ENCODE results near the gene LEKR1.
A peak's percentile ranks its signal among the peaks of the same experiment; 100 is the strongest.

Gene LEKR1

DNA sequence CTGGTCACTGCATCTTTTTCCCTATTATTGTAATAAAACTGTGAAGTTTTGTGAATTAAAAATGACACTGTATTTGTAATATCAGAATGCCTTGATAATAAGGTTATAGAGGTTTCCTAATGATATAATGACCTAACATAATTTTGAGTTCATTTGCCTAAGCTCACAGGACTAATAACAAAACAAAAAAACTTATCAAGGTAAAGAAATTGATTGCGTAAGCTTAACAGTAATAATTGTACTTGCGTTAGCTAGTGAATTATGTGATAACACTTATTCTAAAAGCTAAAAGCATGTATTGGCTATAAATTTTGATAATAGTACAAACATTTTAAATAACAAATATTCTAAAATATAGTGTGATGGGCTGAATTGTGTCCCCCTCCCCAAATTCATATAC, 112.6 kb downstream of the LEKR1 start:
- in situ Hi-C loops (cut with MboI; ENCODE audit: low pct_unique_long_range_greater_than_20kb, low sequenced_read_pairs, unreplicated experiment): no loop called here
- no peak for DNase-seq (ENCODE audit: low spot score)
- TF ChIP-seq, protein P1, sequence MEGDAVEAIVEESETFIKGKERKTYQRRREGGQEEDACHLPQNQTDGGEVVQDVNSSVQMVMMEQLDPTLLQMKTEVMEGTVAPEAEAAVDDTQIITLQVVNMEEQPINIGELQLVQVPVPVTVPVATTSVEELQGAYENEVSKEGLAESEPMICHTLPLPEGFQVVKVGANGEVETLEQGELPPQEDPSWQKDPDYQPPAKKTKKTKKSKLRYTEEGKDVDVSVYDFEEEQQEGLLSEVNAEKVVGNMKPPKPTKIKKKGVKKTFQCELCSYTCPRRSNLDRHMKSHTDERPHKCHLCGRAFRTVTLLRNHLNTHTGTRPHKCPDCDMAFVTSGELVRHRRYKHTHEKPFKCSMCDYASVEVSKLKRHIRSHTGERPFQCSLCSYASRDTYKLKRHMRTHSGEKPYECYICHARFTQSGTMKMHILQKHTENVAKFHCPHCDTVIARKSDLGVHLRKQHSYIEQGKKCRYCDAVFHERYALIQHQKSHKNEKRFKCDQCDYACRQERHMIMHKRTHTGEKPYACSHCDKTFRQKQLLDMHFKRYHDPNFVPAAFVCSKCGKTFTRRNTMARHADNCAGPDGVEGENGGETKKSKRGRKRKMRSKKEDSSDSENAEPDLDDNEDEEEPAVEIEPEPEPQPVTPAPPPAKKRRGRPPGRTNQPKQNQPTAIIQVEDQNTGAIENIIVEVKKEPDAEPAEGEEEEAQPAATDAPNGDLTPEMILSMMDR (IDR thresholded peaks at IDR 0.05; ENCODE audit: extremely low read depth, insufficient read depth, missing control alignments): no peak

- TF ChIP-seq, protein P1 (IDR thresholded peaks at IDR 0.05; ENCODE audit: extremely low read depth, insufficient read depth, missing control alignments): no peak
- in situ Hi-C loops (cut with MboI; ENCODE audit: low pct_unique_long_range_greater_than_20kb, low sequenced_read_pairs, unreplicated experiment): no loop called here
- DNase-seq (ENCODE audit: low spot score): no peak
These were observed 113.2 kb downstream of the LEKR1 start for GRCh38 chr3:156939315-156939714.

DNA sequence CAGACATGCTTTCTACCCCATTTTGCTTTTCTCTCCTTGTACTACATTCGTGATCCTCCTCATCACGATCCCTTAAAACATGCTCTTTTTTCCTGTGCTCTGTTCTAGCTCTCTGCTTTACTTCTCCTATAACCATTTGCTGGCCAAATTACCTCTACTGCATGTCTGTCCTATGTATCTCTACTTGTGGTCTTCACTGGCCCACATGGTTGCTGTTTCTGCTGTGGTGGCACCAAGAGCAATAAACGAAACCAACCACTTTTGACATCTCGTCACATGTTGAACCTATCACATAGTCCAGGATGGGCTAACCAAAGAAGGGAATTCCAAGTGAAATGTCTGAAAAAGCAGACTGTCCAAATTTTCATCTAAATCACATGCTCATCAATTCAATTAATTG, 115.2 kb downstream of the LEKR1 start:
- TF ChIP-seq, protein P1 (IDR thresholded peaks at IDR 0.05; ENCODE audit: extremely low read depth, insufficient read depth, missing control alignments): no peak
- in situ Hi-C loops (cut with MboI; ENCODE audit: low pct_unique_long_range_greater_than_20kb, low sequenced_read_pairs, unreplicated experiment): no loop called here
- no peak for DNase-seq (ENCODE audit: low spot score)

GRCh38 chr3:156948402-156949210, 122.5 kb downstream of the LEKR1 start:
- DNase-seq (ENCODE audit: low spot score): no peak
- in situ Hi-C loops (cut with MboI; ENCODE audit: low pct_unique_long_range_greater_than_20kb, low sequenced_read_pairs, unreplicated experiment): no loop called here
- TF ChIP-seq, protein P1 (IDR thresholded peaks at IDR 0.05; ENCODE audit: extremely low read depth, insufficient read depth, missing control alignments): no peak

DNA sequence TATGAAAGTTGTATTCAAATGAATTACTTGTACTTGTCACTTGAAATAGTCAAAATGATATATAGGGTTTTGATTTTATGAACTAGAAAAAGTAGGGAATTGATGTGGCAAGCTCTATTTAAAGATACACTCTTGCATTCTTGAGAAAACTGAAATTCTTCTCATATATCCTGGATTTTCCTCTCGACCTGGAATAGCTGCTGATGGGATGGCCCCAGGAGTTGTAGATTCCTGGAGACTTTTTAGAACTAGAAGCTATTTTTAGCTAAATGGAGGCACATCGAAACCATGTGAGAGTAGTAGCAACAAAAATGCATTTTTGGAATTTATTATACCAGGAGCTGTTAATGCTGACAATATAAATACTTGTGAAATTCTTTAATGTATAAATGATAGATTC, 125.9 kb downstream of the LEKR1 start:
- in situ Hi-C loops (cut with MboI; ENCODE audit: low pct_unique_long_range_greater_than_20kb, low sequenced_read_pairs, unreplicated experiment): no loop called here
- TF ChIP-seq, protein P1 (IDR thresholded peaks at IDR 0.05; ENCODE audit: extremely low read depth, insufficient read depth, missing control alignments): no peak

DNA sequence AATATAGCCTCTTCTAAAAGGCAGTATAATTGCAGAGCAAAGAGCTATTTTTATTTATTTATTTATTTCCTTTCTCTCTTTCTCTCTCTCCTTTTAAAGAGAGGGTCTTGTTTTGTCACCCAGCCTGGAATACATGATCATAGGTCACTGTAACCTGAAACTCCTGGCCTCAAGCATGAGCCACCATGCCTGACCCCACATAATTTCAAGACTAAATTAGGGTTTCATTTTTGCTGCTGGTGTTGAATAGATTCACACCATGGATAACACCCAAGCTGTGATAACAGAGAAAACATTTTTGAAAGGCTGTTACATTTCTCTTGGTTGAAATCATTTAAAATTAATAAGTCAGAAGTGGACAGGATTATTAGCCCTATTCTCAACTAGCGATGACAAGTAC, 131.6 kb downstream of the LEKR1 start:
- TF ChIP-seq, protein P1 (IDR thresholded peaks at IDR 0.05; ENCODE audit: extremely low read depth, insufficient read depth, missing control alignments): no peak
- in situ Hi-C loops (cut with MboI; ENCODE audit: low pct_unique_long_range_greater_than_20kb, low sequenced_read_pairs, unreplicated experiment): no loop called here
- DNase-seq (ENCODE audit: low spot score): peak; percentile 7

More for the DNA sequence above, 125.9 kb downstream of the LEKR1 start:
- DNase-seq (ENCODE audit: low spot score): no peak

Measured in GM13977 (cell line).